Measurements from ENCODE around the gene EEFSEC. TPM values are rescaled to one million over a fixed set of nuclear protein-coding genes. Genes with fewer than 3 reads are reported as not detected.

EEFSEC gene
- total and polyA plus RNA-seq, 2 of the 4 experiments (the other 2 are of a cell fraction) = 4.5 to 9.3 TPM

DNA sequence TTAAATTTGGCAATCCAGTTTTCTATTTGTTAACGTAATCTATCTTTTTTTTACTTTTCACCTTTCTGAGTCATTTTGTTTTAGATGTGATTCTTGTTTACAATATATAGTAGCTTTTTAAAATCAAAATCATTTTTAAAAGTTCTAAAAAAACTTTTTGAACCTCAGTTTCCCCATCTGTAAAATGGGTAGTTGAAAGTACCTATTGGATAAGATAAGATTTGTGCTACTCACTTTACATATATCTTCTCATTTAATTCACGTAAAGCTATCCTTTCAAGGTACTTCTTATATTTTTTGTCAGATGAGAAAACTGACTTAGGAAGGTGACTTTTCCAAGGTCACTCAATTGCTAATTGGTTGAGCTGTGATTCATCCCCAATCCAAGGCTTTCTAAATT, 153.2 kb downstream of the EEFSEC start:
- Histone ChIP-seq H3K36me3 (ENCODE audit: control insufficient read depth, insufficient read depth, low read length) (no peaks in the 10 kb centered on the region; the same call in 1 of the 2 replicates), H3K27ac (ENCODE audit: insufficient read depth, low read length) (no peak overlapping the region), H3K23ac (ENCODE audit: low read depth, low read length) (no peak overlapping the region), H4K20me1 (ENCODE audit: insufficient read depth, low read length) (no peaks in the 10 kb centered on the region; the same call in 1 of the 2 replicates), H3K27me3 (ENCODE audit: control insufficient read depth, insufficient read depth, low read length) (no peaks in the 10 kb centered on the region), H4K91ac (ENCODE audit: insufficient read depth, low read depth, low read length) (no peak overlapping the region), H3K4me1 (ENCODE audit: control insufficient read depth, insufficient read depth, low read length) (no peaks in the 10 kb centered on the region), H3K4me3 (ENCODE audit: insufficient read depth, low read depth, low read length) (no peak overlapping the region), H2BK120ac (ENCODE audit: low read depth, low read length) (no peak overlapping the region), H2BK15ac (ENCODE audit: low read depth, low read length) (no peak overlapping the region), H3K9me1 (ENCODE audit: insufficient read depth, low read length) (no peaks in the 10 kb centered on the region), H3K18ac (ENCODE audit: low read depth, low read length) (no peak overlapping the region), H4K8ac (ENCODE audit: low read depth in 2 of 2, low read length in 2 of 2) (no peak overlapping the region), H3K4ac (ENCODE audit: low read depth, low read length) (no peak overlapping the region), H3K14ac (replicated peaks; ENCODE audit: low read depth, low read length) (no peak overlapping the region), H3K79me1 (ENCODE audit: low read depth in 1 of 2, low read length in 2 of 2) (no peaks in the 10 kb centered on the region; a peak in 1 of 4 replicates), H2AK5ac (ENCODE audit: low read depth, low read length) (no peak overlapping the region), H4K5ac (ENCODE audit: low read depth, low read length) (no peak overlapping the region), H2AFZ (replicated peaks; ENCODE audit: low read length, poor library complexity) (no peak overlapping the region), H3K9ac (ENCODE audit: low read depth, low read length) (no peak overlapping the region), H2BK20ac (ENCODE audit: low read depth, low read length) (no peak overlapping the region), H3K56ac (ENCODE audit: extremely low read depth, insufficient read depth, low read length) (no peak overlapping the region), H2BK5ac (ENCODE audit: low read depth, low read length, poor library complexity, severe bottlenecking) (no peak overlapping the region), H3K4me2 (ENCODE audit: low read depth, low read length) (no peak overlapping the region), H2AK9ac (replicated peaks; ENCODE audit: low read depth, low read length, poor library complexity) (no peak overlapping the region), H3K9me3 (ENCODE audit: control insufficient read depth, insufficient read depth, low read length) (no peaks in the 10 kb centered on the region)
- dilution Hi-C loops (cut with HindIII; ENCODE audit: low sequenced_read_pairs, unreplicated experiment) = no loop called here
- no TSS peak for BruUV-seq (replicated peaks)
- ATAC-seq (ENCODE audit: low read depth) (no peak), DNase-seq (no peak)
- no CpG with 5 or more reads among the region's 2 CpGs for WGBS, 2 experiments (ENCODE audit: extremely low coverage in 2 of 2, insufficient read length in 1 of 2)
- in situ Hi-C loops (cut with MboI; ENCODE audit: low sequenced_read_pairs) = no loop called here
- intact Hi-C loops (cut with micrococcal nuclease) = loop anchor here (10.0 kb wide), 1 partner anchor 278 kb away; no protein-coding TSS in a partner anchor
- TF ChIP-seq CHD1 (IDR thresholded peaks at IDR 0.05; ENCODE audit: low read depth, low read length) = no peak
- ChIA-PET CTCF (interaction anchor here (1.1 kb wide), 1 partner anchor 80 kb away, joined by 3 read pairs; no protein-coding TSS in a partner anchor), POLR2A (ENCODE audit: unreplicated experiment) (no interaction called here)
